Measurements from ENCODE around the gene EEF2.
A peak's percentile ranks its signal among the peaks of the same experiment; 100 is the strongest.
"Not testable (repeated sequence)": the region's sequence is repeated elsewhere in the genome, so short reads cannot be mapped to it uniquely, and the experiment has no call there.

The EEF2 gene

GRCh38 chr19:3949997-3950859, 35.0 kb downstream of the EEF2 start:
- H3K4me1 ChIP-seq, result peaks cover 13 to 54% (median 36%) of the 10 kb centered on the region in 4 donors
- H3K4me3 ChIP-seq, result peak overlapping the region; percentile 41 to 46
- H3K27ac ChIP-seq, result peak overlapping the region; percentile 90 to 93
- H3K36me3 ChIP-seq, result peaks cover 0 to under 1% (median 0%) of the 10 kb centered on the region in 3 donors
- H3K9me3 ChIP-seq, result no peaks in the 10 kb centered on the region
- no peak for DNase-seq
- no peaks in the 10 kb centered on the region for H3K27me3 ChIP-seq
- TF ChIP-seq CTCF (IDR thresholded peaks at IDR 0.05), result no peak
- intact Hi-C loops (cut with DNase I; ENCODE audit: low total_unique reads), result no loop called here

GRCh38 chr19:3949294-3949693, 36.0 kb downstream of the EEF2 start:
- Histone ChIP-seq H3K9me3 (no peaks in the 10 kb centered on the region), H3K27ac (peak overlapping the region; percentile 90 to 93), H3K4me3 (no peak overlapping the region), H3K36me3 (no peaks in the 10 kb centered on the region), H3K4me1 (peaks cover 13 to 44% (median 35%) of the 10 kb centered on the region in 4 donors), H3K27me3 (no peaks in the 10 kb centered on the region)
- no peak for DNase-seq
- intact Hi-C loops (cut with DNase I; ENCODE audit: low total_unique reads), result no loop called here
- TF ChIP-seq CTCF (IDR thresholded peaks at IDR 0.05), result no peak

GRCh38 chr19:3947316-3947933, 37.8 kb downstream of the EEF2 start:
- H3K9me3 ChIP-seq; H3K4me3 ChIP-seq; DNase-seq; intact Hi-C loops (cut with DNase I; ENCODE audit: low total_unique reads); H3K27me3 ChIP-seq; H3K27ac ChIP-seq; H3K36me3 ChIP-seq: not testable (repeated sequence)
- peaks cover 13 to 26% (median 25%) of the 10 kb centered on the region in 4 donors for H3K4me1 ChIP-seq

GRCh38 chr19:3945838-3946237, 39.4 kb downstream of the EEF2 start:
- DNase-seq, result no peak
- intact Hi-C loops (cut with DNase I; ENCODE audit: low total_unique reads), result no loop called here
- no peak for TF ChIP-seq CTCF (IDR thresholded peaks at IDR 0.05)

GRCh38 chr19:3944018-3944721, 41.1 kb downstream of the EEF2 start:
- Histone ChIP-seq H3K27me3 (no peaks in the 10 kb centered on the region), H3K36me3 (no peaks in the 10 kb centered on the region), H3K27ac (no peak overlapping the region), H3K4me1 (no peaks in the 10 kb centered on the region), H3K4me3 (no peak overlapping the region), H3K9me3 (no peaks in the 10 kb centered on the region)
- intact Hi-C loops (cut with DNase I; ENCODE audit: low total_unique reads), result no loop called here
- DNase-seq, result no peak
- TF ChIP-seq CTCF (IDR thresholded peaks at IDR 0.05), result no peak

More at GRCh38 chr19:3945838-3946237, 39.4 kb downstream of the EEF2 start:
- Histone ChIP-seq H3K4me1 (peaks cover 1 to 10% (median 9%) of the 10 kb centered on the region in 4 donors), H3K36me3 (no peaks in the 10 kb centered on the region), H3K9me3 (no peaks in the 10 kb centered on the region), H3K27ac (no peak overlapping the region), H3K27me3 (no peaks in the 10 kb centered on the region), H3K4me3 (no peak overlapping the region)
